Measurements from ENCODE around the gene FTO.

The FTO gene

DNA sequence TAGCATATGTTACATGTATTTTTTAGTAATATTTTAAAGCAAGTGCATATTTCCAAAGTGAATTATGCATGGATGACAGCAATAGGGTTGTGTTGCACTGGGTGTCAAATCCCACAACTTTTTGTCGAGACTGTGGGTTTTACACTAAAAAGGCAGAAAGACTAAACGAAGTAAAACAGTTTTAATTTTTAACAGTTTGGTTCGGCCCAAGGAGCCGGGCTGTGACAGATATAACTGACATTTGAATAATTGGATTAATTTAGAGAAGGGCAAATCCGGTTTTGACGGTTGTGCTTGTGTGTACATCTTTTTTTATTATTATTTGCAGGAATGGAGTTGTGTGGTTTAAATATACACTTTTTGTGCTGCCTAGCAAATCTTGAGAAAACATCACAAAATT, 263.6 kb downstream of the FTO start:
- no peak for DNase-seq (ENCODE audit: low read depth)

GRCh38 chr16:53968454-53968853, 264.5 kb downstream of the FTO start:
- peak; percentile 21 for DNase-seq (ENCODE audit: low read depth)

GRCh38 chr16:53968896-53969295, 264.9 kb downstream of the FTO start:
- DNase-seq (ENCODE audit: low read depth): peak; percentile 11

DNA sequence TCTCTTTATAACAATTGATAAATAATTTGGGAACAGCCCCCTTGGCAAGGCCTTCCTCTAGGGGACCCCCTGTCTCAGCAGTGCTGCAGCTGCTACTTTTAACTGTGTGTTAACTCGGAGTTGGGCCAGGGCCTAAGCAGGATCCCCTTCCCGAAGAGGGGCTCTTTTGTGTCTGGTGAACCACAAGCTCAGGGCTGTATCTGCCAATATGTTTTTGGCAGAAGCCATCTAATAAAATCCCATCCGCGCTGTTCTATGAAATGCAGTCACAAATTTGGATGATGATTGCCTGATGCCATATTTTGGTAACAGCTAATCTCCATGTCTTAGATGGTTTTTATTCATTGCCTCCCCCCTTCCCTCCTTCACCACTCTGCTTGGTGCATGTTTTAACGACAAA, 267.7 kb downstream of the FTO start:
- no peak for DNase-seq (ENCODE audit: low read depth)

GRCh38 chr16:53973021-53973420, 269.1 kb downstream of the FTO start:
- no peak for DNase-seq (ENCODE audit: low read depth)

DNA sequence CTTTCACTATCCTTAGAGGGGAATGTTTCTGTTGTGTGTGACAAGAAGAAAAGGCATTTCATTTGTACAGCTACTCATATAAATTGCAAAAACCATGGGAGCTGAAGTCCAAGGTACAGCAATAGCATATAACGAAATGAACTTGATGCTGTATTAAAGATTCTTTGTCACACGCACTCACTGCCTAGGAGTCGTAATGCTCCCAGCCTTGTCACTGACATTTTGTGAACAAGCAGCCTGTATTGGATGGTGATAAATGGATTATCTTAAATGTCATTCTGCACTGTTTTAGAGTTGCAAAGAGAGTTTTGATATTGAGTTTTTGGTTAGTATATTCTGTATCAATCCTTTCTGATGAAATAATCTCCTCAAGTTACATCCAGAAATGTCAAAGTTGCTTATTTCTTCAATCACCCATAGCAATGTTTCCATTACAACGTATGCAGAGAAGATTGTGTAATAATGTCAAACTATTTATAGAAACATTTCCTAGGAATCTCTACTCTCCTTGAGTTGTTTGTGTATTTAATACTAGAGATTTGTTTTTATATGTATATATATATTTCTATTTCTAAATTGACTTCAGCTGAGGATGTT, 270.6 kb downstream of the FTO start:
- no peak for DNase-seq (ENCODE audit: low read depth)

GRCh38 chr16:53980675-53981074, 276.7 kb downstream of the FTO start:
- no peak for DNase-seq (ENCODE audit: low read depth)

DNA sequence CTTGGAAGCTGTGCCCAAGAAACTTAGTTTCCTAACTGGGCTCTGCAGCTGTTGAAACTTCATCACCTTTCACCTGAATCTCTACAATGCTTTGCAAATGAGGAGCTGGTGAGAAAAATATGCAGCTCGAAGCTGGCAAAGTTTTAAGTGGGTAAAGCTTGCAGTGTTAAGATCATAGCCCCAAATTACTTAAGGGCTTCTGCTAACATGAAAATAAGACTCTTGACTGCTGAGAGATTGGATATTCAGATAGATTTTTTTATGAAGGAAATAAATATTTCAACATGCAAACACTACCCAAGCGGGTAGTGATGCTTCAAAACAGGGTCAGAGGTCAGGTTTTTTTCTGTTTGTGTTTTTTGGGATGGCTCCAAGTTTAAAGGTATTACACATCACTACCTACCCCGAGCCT, 278.7 kb downstream of the FTO start:
- no peak for DNase-seq (ENCODE audit: low read depth)

DNA sequence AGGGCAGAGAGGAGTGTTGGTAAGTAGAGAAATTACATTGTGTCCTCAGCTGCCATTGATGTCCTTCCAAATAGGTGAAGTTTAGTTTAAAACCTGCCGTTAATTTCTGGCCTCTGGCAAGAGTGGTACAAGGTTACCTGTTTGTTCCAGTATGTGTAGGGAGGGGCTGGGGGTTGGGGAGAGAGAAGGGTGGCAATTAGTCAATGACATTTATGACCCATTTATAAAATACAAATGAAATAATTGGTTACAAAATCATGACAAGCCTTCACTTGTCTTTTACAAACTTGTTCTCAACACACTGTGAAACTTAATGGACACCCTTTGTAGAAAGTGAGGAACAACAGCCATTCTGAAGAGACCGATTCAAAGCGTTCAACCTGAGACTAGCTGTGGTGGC, 281.0 kb downstream of the FTO start:
- DNase-seq (ENCODE audit: low read depth): no peak

- DNase-seq (ENCODE audit: low read depth): no peak
These were observed 281.9 kb downstream of the FTO start for GRCh38 chr16:53985861-53986260.

GRCh38 chr16:53986793-53987192, 282.8 kb downstream of the FTO start:
- DNase-seq (ENCODE audit: low read depth): no peak

DNA sequence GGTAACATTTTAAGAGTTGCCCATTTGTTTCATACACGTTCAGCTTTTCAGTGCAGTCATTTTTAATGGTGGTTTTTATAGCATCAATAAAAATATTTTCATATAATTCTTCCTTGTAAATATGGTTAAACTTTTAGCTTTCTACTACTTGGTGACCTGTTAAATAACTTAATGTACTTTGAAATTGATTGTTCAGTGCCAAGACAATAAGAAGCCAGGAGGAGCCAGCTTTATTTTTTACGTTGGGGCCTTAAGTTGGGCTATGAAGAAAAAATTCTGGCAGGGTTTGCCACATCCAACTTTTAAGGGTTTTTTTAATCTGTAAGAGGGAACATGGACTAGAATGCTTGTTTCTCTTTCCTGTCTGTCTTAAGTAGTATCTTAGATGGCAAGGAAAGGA, 284.2 kb downstream of the FTO start:
- no peak for DNase-seq (ENCODE audit: low read depth)

GRCh38 chr16:53989597-53989996, 285.6 kb downstream of the FTO start:
- DNase-seq (ENCODE audit: low read depth): no peak

DNA sequence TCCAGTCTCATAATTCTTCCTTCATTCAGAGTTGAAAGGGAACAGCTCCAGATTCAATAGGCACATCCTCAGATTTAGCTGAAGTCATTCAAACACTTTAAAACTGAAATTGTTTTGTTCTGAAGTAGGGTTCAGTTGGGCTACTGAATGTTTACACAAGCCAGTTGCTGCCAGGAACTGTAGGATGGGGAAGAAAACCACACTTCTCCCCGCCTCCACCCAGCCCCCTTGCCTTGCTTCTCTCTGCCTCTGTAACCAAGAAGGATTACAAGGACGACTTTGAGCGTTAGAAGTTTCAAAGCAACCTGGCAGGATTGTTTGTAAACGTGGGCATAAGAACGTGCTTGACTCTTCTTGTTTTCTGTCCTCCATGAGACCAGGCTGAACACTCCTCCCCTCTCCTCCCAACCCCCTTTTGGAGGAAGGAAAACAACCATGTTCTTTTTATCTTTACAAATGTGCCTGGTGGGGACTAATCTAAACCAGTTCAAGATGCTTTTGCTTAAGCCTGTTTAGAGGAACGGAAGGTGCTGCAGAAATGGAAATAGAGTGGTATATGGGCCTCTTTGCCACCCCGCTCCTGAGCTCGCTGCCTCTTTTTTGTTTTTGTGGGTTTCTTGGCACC, 287.9 kb downstream of the FTO start:
- no peak for DNase-seq (ENCODE audit: low read depth)

GRCh38 chr16:53995378-53995777, 291.4 kb downstream of the FTO start:
- no peak for DNase-seq (ENCODE audit: low read depth)

GRCh38 chr16:53996961-53997360, 293.0 kb downstream of the FTO start:
- DNase-seq (ENCODE audit: low read depth): no peak

- no peak for DNase-seq (ENCODE audit: low read depth)
These were observed 294.3 kb downstream of the FTO start for GRCh38 chr16:53998024-53998810.

- DNase-seq (ENCODE audit: low read depth): no peak
These were observed 295.1 kb downstream of the FTO start for GRCh38 chr16:53998966-53999522.

- DNase-seq (ENCODE audit: low read depth): no peak
These were observed 295.9 kb downstream of the FTO start for GRCh38 chr16:53999841-54000240.

GRCh38 chr16:54000361-54000760, 296.4 kb downstream of the FTO start:
- no peak for DNase-seq (ENCODE audit: low read depth)

- DNase-seq (ENCODE audit: low read depth): no peak
These were observed 302.7 kb downstream of the FTO start for GRCh38 chr16:54006693-54007092.

GRCh38 chr16:54007504-54007903, 303.5 kb downstream of the FTO start:
- DNase-seq (ENCODE audit: low read depth): no peak

All from GM04503 (cell line).